ENCODE data around the gene LYPLA2.
A peak's percentile ranks its signal among the peaks of the same experiment; 100 is the strongest.

Gene LYPLA2

DNA sequence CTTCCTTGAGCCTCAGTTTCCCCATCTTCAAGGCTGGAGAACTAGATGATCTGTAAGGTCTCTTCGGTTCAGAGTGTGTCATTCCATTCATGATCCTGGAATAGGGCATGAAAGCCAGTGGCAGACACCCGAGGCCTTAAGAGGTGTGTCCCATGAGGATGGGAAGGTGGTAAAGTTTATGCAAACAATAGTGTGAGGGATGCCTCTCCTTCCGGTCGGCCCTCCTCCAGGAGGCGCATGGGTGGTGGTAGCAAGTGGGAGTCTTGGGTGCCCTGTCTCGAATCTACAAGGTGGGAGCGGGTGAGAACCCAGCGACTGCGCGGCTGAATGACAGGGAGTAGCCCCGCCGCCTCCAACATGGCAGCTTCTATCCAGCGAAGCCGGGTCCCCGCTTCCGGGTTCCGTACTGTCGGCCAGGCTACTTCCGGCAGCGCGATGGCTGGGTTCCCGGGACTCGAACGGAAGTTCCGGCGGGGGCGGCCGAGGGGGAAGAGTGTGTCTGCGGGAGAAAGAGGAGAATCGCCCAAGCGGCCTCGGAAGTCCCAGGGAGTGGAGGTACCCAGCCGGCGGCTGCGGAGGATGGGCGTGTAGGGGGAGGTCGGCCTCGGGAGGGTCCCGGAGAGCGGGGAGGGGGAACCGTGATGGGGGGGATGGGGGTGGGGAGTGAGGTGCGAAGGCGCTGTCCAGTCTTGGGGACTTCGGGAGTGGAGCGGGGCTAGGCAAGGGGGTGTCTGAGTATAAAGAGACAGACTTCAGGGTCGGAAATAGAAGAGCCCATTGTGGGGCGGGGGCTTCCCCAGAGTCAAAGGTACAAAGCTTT, at the start of gene LYPLA2:
LYPLA2 (plus strand) TSS at position 450 of the 820 bp plus-strand sequence. CDS start 1,538 bp downstream, outside the sequence.
- peak within 1 kb of the TSS; percentile 98 for H3K4me3 ChIP-seq (ENCODE audit: low read depth, low read length)
- peak; percentile 68 for DNase-seq (ENCODE audit: low read depth)
- TF ChIP-seq, protein P1, sequence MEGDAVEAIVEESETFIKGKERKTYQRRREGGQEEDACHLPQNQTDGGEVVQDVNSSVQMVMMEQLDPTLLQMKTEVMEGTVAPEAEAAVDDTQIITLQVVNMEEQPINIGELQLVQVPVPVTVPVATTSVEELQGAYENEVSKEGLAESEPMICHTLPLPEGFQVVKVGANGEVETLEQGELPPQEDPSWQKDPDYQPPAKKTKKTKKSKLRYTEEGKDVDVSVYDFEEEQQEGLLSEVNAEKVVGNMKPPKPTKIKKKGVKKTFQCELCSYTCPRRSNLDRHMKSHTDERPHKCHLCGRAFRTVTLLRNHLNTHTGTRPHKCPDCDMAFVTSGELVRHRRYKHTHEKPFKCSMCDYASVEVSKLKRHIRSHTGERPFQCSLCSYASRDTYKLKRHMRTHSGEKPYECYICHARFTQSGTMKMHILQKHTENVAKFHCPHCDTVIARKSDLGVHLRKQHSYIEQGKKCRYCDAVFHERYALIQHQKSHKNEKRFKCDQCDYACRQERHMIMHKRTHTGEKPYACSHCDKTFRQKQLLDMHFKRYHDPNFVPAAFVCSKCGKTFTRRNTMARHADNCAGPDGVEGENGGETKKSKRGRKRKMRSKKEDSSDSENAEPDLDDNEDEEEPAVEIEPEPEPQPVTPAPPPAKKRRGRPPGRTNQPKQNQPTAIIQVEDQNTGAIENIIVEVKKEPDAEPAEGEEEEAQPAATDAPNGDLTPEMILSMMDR (IDR thresholded peaks at IDR 0.05; ENCODE audit: low read depth, low read length, missing control alignments): no peak

DNA sequence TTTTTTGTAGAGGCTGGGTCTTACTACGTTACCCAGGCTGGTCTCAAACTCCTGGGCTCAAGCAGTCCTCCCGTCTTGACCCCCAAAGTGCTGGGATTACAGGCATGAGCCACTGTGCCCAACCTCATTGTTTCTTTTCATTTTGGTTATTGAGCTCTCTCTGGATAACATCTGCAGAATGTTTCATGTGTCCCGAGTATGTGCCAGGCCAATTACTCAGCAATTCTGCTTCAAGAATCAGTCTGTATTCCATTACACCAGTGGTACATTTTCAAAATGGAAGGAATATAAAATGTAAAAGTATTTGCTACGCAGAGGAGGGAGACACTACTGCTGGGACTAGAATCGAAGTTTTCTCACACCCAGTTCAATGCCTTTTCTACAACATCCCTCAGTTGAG, 49.3 kb upstream of the LYPLA2 start:
- no peak for DNase-seq (ENCODE audit: low read depth)
- TF ChIP-seq, protein P1 (IDR thresholded peaks at IDR 0.05; ENCODE audit: low read depth, low read length, missing control alignments): no peak
- no peak overlapping the region for H3K4me3 ChIP-seq (ENCODE audit: low read depth, low read length)

DNA sequence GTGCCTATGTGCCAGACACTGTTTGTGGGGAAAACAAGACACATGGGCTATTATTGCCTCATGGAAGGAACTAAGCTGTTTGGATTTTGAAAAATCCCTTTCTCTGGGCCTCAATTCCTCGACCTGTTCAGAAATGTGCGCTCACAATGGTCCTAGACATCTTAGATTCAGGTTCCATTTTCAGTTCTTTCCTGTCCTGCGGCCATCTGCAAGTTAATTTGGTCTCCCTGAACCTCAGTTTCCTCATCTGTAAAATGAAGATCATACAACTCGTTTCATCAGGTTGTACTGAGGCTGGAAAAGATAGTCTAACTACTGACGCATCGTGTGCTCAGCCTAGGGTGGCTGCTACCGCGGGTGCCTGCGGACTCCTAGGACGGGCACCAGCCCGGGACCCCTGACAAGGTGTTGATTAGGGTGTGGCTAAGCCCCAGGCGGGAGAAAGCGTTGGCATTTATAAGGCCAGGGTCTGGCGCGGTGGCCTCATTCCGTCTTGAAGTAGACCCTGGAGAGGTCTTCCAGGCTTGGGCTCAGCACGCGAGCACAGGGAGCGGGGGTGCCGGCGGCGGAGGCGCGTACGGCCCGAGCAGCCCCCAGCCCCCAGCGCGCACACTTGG, 48.2 kb upstream of the LYPLA2 start:
- H3K4me3 ChIP-seq (ENCODE audit: low read depth, low read length): peak overlapping the region; percentile 81
- TF ChIP-seq, protein P1 (IDR thresholded peaks at IDR 0.05; ENCODE audit: low read depth, low read length, missing control alignments): no peak
- no peak for DNase-seq (ENCODE audit: low read depth)

DNA sequence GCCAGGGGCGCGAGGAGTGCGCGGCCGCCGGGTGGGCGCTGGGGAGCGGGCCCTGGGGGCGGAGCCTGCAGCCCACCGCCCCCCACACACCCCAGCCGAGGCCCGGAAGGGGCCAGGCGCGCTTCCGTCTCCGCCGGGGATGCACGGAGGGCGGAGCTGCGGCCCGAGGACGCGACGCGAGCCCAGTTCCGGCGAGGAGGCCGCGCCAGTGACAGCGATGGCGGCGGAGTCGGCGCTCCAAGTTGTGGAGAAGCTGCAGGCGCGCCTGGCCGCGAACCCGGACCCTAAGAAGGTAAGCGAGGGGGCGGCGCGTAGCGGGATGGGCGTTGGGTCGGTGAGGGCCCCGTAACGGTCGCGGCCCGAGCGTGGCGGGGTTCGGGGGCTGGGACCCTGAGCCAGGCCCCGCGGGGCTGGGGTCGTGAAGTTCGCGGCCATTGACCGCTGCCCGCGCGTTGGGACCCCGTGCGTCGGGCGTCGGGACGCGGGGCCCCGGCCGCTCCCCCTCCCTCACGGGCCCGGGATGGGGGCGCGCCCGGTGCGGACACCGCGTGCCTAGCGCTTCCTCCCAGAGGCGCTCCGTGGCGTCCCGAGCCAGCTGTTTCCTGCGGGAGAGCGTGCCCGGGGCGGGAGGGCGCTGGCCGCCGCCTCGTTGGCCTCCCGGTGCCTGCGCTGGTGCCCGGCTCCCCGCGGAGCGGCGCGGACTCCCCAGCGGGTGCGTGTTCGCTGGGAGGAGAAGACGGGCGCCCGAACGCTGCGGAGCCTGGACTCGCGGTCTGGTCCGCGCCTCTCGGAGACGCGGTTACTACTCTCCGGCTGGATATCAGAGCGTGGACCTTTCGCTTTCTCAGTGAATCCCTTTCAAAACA, 47.4 kb upstream of the LYPLA2 start, which contains the start of gene ELOA:
ELOA (plus strand) TSS at position 185 of the 866 bp plus-strand sequence; CDS start at position 218, 33 bp downstream.
- peak within 1 kb of the TSS; percentile 81 for H3K4me3 ChIP-seq (ENCODE audit: low read depth, low read length)
- DNase-seq (ENCODE audit: low read depth): no peak
- TF ChIP-seq, protein P1 (IDR thresholded peaks at IDR 0.05; ENCODE audit: low read depth, low read length, missing control alignments): no peak

DNA sequence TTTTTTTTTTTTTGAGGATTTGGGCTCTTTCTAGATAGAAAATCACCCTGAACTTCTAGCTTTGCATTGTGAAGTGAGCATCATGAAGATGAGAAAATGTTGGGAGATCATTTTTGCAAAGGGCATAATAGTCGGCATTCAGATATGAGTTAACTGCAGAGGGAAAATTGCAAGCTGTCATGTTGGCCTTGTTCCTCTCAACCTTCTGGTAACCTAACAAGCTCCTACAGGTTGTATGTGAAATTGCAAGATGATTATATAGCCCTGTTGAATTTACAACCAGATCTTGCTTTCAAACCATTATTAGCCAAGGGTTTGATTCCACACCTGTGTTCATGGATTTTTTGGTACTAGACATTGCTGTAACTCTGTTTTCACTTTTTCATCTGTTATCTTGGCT, 45.4 kb upstream of the LYPLA2 start:
- no peak for DNase-seq (ENCODE audit: low read depth)
- H3K4me3 ChIP-seq (ENCODE audit: low read depth, low read length): peak overlapping the region; percentile 81; the same call in 1 of the 2 replicates
- TF ChIP-seq, protein P1 (IDR thresholded peaks at IDR 0.05; ENCODE audit: low read depth, low read length, missing control alignments): peak; percentile 65

DNA sequence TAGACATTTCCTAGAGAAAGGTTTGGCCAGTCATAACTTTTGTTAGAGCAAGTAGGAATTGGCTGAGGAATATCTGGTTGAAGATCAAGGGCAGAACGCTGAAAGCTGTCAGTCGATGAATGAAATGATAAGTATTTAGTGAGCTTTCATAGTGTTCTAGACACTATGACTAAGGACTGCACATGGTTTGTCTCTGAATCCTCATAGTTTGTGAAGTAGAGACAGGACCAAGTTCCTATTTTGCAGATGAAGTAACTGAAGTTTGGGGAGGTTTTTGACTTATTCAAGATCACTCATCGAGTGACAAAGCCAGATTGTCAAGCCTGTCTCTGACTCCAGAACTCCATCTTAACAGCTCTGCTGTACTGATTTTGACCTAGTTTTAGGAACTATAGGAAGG, 42.9 kb upstream of the LYPLA2 start:
- TF ChIP-seq, protein P1 (IDR thresholded peaks at IDR 0.05; ENCODE audit: low read depth, low read length, missing control alignments): no peak
- DNase-seq (ENCODE audit: low read depth): no peak
- no peak overlapping the region for H3K4me3 ChIP-seq (ENCODE audit: low read depth, low read length)

Data from GM12864 (cell line).